ENCODE measurements around the gene RER1.

DNA sequence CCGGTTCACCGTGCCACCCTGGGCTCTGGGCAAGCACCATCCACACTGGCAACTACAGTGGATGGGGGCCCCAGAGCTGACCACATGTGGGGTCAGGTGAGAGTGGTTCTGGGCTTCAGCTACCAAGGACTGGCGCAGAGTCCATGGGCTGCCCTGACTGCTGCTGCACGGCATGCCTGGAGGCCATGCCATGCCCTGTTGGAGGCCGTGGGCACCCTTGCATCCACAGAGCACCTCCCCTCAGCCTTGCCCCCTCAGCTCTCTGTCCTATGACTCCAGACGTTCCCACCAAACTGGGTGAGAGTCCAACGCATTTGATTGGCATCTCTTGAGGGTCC is 15.7 kb upstream of the RER1 start:
- TF ChIP-seq, protein P1, sequence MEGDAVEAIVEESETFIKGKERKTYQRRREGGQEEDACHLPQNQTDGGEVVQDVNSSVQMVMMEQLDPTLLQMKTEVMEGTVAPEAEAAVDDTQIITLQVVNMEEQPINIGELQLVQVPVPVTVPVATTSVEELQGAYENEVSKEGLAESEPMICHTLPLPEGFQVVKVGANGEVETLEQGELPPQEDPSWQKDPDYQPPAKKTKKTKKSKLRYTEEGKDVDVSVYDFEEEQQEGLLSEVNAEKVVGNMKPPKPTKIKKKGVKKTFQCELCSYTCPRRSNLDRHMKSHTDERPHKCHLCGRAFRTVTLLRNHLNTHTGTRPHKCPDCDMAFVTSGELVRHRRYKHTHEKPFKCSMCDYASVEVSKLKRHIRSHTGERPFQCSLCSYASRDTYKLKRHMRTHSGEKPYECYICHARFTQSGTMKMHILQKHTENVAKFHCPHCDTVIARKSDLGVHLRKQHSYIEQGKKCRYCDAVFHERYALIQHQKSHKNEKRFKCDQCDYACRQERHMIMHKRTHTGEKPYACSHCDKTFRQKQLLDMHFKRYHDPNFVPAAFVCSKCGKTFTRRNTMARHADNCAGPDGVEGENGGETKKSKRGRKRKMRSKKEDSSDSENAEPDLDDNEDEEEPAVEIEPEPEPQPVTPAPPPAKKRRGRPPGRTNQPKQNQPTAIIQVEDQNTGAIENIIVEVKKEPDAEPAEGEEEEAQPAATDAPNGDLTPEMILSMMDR (IDR thresholded peaks at IDR 0.05), result no peak
- TF ChIP-seq POLR2AphosphoS5 (IDR thresholded peaks at IDR 0.05) (no peak), POLR2A (IDR thresholded peaks at IDR 0.05) (no peak), EP300 (IDR thresholded peaks at IDR 0.05) (no peak)
